SKM-1 (cell line): ENCODE results near the gene HIBADH.

Source experiments
- DNase-seq: peaks from one replicate; lab custom pipeline; 2025; ENCODE audit not compliant: unreplicated experiment; lab: John Stamatoyannopoulos, UW

The HIBADH gene

GRCh38 chr7:27551803-27552400 is 110.8 kb downstream of the HIBADH start:
- DNase-seq = no peak

DNA sequence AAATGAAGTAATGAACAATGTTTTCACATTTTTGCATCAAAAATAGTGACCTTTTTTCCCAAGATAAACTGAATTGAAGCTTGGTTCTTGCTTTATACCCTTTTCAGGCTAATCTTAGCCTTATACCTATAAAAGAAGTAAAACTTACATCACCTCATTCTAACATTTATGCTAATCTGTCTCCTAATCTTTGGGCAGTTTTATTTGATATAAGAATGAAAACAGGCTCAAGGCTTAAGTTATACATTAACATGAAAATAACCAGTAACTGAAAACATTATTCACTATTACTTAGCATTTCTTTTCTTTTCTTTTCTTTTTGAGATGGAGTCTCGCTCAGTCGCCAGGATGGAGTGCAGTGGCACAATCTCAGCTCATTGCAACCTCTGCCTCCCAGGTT is 113.1 kb downstream of the HIBADH start:
- DNase-seq = no peak

GRCh38 chr7:27548304-27548703 is 114.4 kb downstream of the HIBADH start:
- no peak for DNase-seq

DNA sequence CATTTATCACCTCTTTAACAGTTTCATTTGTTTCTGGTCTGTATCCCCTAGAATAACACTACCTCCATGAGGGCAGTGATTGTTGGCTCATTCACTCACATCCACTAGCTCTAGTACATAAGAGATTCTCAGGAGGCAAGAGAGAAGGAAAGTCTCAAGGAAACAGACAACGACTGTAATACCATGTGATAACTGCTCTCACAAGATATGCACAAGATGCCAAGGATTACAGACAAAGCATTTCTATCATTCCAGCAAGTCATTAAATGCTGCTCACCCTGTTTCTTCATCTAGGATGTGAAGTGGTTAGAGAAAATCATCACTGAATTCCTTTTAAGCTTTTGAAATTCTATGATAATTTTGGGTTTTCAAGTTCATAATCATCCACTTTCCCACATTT is 115.3 kb downstream of the HIBADH start:
- no peak for DNase-seq

DNA sequence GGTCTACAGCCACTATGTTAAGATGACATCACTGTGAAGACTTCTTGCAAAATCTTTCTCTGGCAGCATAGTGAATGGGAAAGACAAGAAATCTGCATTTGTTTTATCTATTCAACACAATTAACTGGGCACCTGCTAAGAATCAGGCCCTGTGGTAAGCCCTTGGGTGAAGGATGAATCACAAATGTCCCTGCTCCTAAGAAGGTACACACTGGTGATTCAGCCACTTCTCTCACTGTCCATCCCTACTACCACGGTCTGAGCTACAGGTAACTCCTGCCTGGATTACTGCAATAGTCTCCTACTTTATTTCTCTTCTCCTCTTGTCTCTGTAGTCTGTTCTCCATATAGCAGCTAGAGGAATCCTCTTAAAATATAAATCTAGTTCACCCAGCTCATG is 116.1 kb downstream of the HIBADH start:
- DNase-seq = no peak

DNA sequence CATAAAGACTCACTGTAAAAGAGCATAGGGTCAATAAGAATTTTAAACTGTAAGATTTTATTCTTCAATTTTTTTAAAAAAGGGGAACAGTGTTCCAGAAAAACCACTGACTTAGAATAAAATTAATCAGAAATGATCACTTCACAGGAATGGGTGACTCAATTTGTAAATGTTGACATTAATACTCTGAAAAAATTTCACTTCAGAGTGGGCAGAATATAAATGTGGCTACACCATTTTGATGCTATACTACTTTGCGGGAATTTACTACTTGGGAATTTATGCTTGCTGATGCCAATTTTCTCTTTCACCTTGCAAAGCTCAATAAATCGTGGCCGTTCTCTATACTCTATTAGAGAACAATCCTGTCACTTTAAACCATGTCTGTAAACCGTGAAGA is 126.9 kb downstream of the HIBADH start:
- no peak for DNase-seq

DNA sequence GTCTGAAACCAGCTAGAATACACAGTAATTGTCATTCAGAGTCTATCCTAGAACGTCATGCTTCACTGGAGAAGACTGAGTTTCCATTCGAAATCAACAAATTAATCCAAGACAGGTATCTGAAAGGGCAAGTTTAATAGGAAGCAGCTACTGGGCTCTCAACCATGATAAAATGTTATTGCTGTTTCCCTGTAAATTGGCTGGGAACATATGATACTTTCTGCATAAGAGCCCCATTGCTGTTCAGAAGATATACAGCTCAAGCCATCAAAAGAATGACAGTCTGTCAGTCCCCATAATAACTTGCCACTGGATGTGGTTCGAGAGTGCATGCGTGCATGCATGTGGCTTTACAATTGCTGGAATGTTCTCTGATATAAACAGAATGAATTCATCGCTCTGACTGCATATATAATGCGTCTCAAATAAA is 129.0 kb downstream of the HIBADH start:
- DNase-seq = no peak

- DNase-seq = no peak
Measured at GRCh38 chr7:27532314-27532713, 130.4 kb downstream of the HIBADH start.

DNA sequence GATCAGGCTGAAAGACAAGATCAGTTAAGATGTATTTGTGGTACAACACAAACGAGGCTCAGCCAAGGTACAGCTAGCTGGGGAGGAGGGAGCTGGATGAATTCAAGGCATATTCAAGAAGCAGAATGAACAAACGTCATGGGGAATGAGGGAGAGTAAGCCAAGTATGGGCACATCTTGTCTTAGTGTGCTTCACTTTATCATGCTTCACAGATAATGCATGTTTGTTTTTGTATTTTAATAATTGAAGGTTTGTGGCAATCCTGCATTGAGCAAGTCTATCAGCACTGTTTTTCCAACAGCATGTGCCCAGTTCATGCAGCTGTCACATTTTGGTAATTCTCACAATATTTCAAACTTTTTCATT is 135.4 kb downstream of the HIBADH start:
- no peak for DNase-seq

DNA sequence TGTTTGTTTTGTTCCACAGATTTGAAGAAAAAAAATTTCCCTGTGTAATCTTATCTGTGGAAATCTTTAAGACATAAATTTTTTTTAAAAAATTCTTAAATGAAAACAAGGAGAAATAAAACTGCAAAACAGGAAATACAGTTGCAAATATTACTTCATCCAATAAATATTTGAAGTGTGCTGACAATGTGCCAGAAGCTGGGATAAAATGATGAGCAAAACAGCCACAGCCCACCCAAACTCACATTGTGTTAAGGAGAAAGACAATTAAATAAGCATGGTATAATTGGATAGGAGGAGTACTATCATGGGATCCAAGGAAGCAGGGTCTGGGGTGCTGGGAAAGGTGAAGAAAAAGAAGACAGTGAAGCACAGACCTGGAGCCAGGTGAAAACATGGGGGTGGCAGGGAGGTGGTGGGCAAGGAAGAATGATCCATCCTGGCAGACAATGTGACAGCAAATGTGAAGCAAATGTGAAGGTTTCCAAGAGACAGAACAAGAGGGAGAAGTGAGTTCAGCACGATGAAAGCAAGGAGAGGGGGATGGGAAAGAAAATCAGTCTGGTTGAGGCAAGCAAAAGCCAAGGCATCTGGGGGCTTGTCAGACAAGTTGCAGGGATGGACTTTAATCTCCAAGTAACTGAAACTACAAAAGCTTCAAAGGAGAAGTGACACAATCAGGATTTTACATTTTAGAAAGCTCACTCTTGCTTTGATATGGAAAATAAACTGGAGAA is 135.9 kb downstream of the HIBADH start:
- DNase-seq = no peak

GRCh38 chr7:27526131-27526530 is 136.6 kb downstream of the HIBADH start:
- DNase-seq = no peak

GRCh38 chr7:27523321-27523720 is 139.4 kb downstream of the HIBADH start:
- no peak for DNase-seq

DNA sequence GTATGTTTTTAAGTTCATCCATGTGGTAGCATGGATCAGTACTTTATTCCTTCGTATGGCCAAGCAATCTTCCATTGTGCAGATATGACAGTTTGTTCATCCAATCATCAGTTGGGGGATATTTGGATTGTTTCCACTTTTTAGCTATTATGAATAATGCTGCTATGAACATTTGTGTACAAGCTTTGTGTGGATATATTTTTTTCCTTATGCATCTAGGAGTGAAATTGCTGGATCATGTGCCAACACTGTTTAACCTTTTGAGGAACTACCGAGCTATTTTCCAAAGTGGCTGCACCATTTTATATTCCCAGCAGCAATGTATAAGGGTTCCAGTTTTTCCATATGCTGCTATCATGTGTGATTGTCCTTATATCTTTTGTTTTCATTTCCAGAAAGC is 140.1 kb downstream of the HIBADH start:
- DNase-seq = no peak

GRCh38 chr7:27520815-27521790 is 141.6 kb downstream of the HIBADH start:
- no peak for DNase-seq

DNA sequence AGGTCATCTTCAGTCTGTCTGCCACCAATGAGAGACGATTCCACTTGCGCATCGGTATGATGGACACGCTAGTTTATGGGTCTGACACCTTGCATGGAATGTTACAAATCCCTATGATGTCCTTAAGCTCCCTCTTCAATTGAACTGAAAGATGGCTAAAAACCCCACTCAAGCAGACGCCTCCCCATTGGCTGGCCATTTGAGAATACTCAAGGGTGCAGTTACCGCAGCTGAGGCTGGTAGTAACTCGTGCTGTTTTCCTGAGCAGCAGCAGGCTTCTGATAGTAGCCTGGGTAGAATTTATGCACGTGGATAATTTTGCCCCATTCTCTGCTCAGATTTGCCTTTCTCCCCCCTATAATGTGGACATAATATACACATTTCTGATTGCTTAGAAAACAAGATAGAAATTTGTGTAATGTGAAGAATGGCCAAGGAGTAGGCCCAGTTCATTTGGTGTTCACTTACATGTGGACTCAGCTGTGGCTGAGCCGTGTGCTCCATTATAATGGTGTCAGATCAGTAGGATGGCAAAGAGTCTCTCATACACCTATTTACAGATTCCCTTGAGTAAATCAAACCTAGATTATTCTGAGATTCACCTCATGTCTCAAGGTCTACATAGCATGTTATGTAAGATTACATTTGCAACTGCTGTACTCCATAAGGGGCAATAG is 142.8 kb downstream of the HIBADH start:
- no peak for DNase-seq

DNA sequence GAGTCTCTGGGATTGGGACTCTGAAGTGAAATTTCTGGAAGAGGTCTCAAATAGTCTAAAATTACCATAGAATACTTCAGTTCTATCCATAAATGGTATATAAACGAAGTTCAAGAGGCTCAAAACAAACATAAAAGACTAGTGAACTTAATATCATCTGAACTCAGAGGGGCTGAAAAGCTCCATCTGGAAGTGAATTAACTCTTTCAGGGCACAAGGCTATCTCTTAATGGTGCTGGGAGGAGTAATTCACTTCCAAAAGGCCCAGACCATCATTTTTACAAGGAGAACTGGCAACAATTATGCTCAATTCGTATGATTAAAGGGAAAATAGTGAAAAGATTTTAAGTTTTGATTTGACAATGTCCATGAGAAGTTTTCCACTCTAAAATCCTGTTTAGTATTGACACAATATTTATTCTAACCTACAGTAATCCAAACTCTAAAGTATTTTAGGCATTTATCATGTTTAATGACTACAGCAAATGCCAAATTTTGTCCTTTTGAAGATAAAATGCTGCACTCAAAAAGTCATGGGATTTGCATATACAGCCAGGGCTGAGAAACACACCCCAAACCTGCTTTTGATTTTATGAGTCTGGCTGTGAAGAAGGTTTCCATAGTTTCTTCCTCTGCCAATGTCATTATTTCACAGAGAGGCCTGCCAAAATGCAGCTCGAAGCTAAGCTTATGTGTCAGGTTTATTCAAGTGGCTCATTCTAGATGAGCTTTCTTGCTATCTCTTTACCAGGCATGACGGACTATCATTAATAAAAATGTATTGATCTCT is 143.9 kb downstream of the HIBADH start:
- no peak for DNase-seq

GRCh38 chr7:27516421-27516820 is 146.3 kb downstream of the HIBADH start:
- no peak for DNase-seq

- DNase-seq = no peak
Measured at GRCh38 chr7:27515933-27516332, 146.8 kb downstream of the HIBADH start.

DNA sequence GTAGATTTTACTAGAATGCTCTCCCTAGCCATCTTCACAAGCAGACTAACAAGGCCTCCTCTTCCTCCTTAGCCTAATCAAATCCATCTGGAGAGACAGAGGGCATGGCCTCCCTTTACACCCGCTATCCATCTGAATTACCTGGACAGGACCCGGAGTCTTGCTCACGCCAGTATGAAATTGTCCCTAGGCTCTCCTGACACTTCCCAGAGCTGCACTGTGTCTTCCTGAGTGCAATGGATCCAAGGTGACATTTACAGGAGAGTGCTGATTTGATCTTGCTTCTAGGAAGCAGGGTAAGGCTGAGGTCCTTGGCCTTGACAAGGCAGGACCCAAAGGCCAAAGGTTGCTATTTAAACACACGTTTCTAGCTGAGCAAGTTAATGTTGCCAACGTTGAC is 147.8 kb downstream of the HIBADH start:
- DNase-seq = no peak

GRCh38 chr7:27513885-27514284 is 148.8 kb downstream of the HIBADH start:
- no peak for DNase-seq
